Measurements from ENCODE around the gene FOXL3.

DNA sequence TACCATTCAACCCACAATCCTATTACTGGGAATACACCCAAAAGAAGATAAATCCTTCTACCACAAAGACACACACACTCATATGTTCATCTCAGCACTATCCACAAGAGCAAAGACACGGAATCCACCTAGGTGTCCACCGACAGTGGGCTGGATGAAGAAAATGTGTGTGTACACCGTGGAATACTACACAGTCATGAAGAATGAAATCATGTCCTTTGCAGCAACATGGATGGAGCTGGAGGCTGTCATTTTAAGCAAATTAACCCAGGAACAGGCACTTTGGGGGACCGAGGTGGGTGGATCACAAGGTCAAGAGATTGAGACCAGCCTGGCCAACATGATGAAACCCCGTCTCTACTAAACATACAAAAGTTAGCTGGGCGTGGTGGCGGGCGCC is 8.3 kb upstream of the FOXL3 start:
- TF ChIP-seq CEBPB (IDR thresholded peaks at IDR 0.05) (no peak), TAF1 (IDR thresholded peaks at IDR 0.05; ENCODE audit: low read depth) (no peak), CREB1 (IDR thresholded peaks at IDR 0.05; ENCODE audit: low read depth) (no peak), EGR1 (IDR thresholded peaks at IDR 0.05) (no peak), FOXM1 (IDR thresholded peaks at IDR 0.05; ENCODE audit: borderline replicate concordance, low read depth) (no peak), EP300 (IDR thresholded peaks at IDR 0.05; ENCODE audit: borderline replicate concordance) (no peak), TEAD4 (IDR thresholded peaks at IDR 0.05) (no peak), RAD21 (IDR thresholded peaks at IDR 0.05; ENCODE audit: low read depth) (no peak)
- TF ChIP-seq, protein P1, sequence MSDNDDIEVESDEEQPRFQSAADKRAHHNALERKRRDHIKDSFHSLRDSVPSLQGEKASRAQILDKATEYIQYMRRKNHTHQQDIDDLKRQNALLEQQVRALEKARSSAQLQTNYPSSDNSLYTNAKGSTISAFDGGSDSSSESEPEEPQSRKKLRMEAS (IDR thresholded peaks at IDR 0.05) = no peak
